Omental fat pad (tissue), 4 donors: ENCODE measurements around the gene PIEZO1. TPM values are rescaled to one million over a fixed set of nuclear protein-coding genes. Genes with fewer than 3 reads are reported as not detected.

Experiments
- ATAC-seq: fragments of 150-250 bp; one replicate; pipeline ENCODE4 v1.9.1; 2016; ENCODE audit warnings: mild to moderate bottlenecking, moderate library complexity; ENCODE audit not compliant: low FRiP score
- DNase-seq: peaks from one replicate; pipeline ENCODE4 v3.0.0-alpha.2; 2019; ENCODE audit warnings: low spot score
- CTCF ChIP-seq, 3 donors: fragments of 450-650 bp; IDR thresholded peaks; one replicate each; pipeline ENCODE4 v1.5.1; 2016 to 2017; ENCODE audit warnings: antibody characterized with exemption in 3 of 3, mild to moderate bottlenecking in 3 of 3, moderate library complexity in 2 of 3
- total RNA-seq, 4 donors: library from RNA; depleted of rRNA; stranded (reverse); fragments of >200 nt; gene quantifications; one replicate each; pipeline ENCODE4 v1.1.0, GENCODE V29; 2016

The PIEZO1 gene
- total RNA-seq, 4 donors from 2014 or later: 151 to 315 (median 249) TPM

GRCh38 chr16:88697831-88698615, 87.0 kb downstream of the PIEZO1 start:
- no peak for DNase-seq
- ATAC-seq: no peak
- TF ChIP-seq CTCF (IDR thresholded peaks at IDR 0.05): no peak

- no peak for ATAC-seq
Measured at GRCh38 chr16:88697116-88697830, 87.7 kb downstream of the PIEZO1 start.

GRCh38 chr16:88696441-88696840, 88.6 kb downstream of the PIEZO1 start:
- no peak for TF ChIP-seq CTCF (IDR thresholded peaks at IDR 0.05)
- ATAC-seq (no peak), DNase-seq (no peak)

More at GRCh38 chr16:88697116-88697830, 87.7 kb downstream of the PIEZO1 start:
- no peak for DNase-seq
- TF ChIP-seq CTCF (IDR thresholded peaks at IDR 0.05): no peak

- ATAC-seq (no peak), DNase-seq (no peak)
- no peak for TF ChIP-seq CTCF (IDR thresholded peaks at IDR 0.05)
Measured at GRCh38 chr16:88695753-88696152, 89.3 kb downstream of the PIEZO1 start.

GRCh38 chr16:88695218-88695617, 89.8 kb downstream of the PIEZO1 start:
- no peak for TF ChIP-seq CTCF (IDR thresholded peaks at IDR 0.05)
- no peak for DNase-seq
- no peak for ATAC-seq

GRCh38 chr16:88694221-88695087, 90.6 kb downstream of the PIEZO1 start:
- TF ChIP-seq CTCF (IDR thresholded peaks at IDR 0.05): no peak
- ATAC-seq (no peak), DNase-seq (no peak)
